Activated T-cell treated with anti-CD3 and anti-CD28 coated beads, Interleukin-2, amount 50 U/mL, for 1 hour (primary cell): ENCODE data around the gene SPTLC2.
"Not testable (repeated sequence)": the region's sequence is repeated elsewhere in the genome, so short reads cannot be mapped to it uniquely, and the experiment has no call there.

Experiments used
- DNase-seq: peaks from one replicate; pipeline ENCODE4 v3.0.0-alpha.2; 2020

The SPTLC2 gene, protein sequence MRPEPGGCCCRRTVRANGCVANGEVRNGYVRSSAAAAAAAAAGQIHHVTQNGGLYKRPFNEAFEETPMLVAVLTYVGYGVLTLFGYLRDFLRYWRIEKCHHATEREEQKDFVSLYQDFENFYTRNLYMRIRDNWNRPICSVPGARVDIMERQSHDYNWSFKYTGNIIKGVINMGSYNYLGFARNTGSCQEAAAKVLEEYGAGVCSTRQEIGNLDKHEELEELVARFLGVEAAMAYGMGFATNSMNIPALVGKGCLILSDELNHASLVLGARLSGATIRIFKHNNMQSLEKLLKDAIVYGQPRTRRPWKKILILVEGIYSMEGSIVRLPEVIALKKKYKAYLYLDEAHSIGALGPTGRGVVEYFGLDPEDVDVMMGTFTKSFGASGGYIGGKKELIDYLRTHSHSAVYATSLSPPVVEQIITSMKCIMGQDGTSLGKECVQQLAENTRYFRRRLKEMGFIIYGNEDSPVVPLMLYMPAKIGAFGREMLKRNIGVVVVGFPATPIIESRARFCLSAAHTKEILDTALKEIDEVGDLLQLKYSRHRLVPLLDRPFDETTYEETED

DNA sequence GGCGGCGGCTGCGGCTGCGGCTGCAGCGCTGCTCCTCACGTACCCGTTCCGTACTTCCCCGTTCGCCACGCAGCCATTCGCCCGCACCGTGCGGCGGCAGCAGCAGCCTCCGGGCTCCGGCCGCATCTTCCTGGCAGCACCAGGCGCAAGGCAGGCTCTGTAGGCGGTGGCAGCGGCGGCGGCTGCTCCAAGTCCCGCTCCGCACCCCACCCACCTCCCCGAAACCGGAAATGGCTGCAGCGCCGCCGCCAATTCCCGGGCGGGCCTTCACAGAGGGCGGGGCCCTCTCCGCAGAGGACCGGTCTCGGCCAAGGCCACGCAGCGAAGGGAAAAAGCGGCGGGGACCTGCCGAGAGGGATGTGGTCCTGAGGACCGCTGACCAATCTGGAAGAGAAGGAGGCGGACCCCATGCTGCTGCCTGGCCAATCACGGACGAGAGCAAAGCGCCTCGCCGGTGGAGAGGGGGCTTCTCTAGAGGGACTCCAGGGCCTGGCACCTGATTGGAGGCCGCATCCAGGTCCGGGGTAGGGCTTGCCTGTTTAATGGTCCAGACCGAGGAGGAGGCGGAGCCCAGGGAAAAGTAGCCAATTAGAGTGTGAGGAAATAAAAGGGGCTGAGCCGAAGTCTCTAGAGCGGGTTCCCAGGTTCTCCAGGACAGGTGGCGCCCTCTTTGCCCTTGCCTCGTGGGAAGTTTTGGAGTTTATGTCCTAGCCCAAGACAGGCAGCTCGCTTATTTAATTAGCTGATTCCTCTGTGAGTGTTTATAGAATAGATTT is at the start of gene SPTLC2:
Gene SPTLC2 (minus strand): TSS at position 184 of the 776 bp plus-strand sequence. CDS start 58 bp downstream, at position 126.
- peak; percentile 94 for DNase-seq

GRCh38 chr14:77663293-77663692 is 46.9 kb upstream of the SPTLC2 start:
- DNase-seq: no peak

GRCh38 chr14:77661562-77661961 is 45.1 kb upstream of the SPTLC2 start:
- not testable (repeated sequence) for DNase-seq

DNA sequence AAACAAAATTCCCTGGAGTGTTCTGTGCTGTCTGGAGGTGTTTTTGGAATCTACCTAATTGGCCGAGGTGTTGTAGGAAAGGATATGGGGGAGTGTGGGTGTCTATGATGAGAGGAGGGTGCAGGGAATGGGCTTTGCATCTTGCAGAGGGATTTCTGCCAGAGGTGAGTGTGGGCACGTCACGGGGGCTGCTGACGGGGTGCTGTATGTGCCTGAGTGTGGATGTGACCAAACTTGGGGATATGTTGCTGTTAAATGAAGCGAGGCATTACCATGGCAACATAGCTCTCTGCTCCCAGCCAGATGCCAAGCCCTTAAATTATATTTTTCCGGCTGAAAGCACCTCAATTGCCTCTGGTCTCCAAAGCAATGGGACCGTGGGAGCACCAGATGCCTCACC is 44.3 kb upstream of the SPTLC2 start:
- DNase-seq: no peak

DNA sequence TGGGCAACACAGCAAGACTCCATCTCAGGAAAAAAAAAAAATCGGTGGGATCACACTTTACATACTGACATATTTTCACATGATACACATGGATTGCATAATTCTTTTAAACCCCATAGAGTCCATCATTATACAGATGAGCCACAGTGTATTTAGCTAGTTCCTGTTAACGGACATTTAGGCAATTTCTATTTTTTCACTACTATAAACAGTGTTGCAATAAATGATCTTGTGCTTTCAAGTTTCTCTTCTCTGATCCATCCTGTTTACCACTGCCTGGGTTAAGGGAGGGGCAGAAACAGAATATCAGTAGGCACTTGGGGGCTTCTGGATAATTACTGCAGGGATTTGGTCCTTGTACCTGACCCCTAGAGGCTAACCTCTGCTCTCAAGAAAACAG is 43.4 kb upstream of the SPTLC2 start:
- DNase-seq: no peak

DNA sequence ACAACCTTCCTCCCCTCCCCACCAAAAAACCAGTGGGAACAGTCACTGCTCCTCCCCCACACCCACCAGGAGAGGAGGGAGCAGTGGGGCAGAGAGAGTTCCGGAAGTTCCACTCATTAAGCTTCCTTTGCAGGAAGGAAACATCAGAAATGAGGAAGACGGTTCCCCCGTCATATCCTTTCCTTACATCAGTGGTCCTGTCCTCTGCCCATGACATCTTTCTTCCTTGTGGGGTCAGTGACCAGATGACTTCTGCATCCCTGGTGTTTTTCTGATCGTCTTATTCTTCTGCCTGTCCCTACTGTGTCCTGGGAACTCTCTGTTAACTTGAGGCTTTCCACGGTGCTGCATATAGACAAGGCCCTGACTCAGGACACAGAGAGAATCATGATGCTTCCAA is 40.8 kb upstream of the SPTLC2 start:
- no peak for DNase-seq

DNA sequence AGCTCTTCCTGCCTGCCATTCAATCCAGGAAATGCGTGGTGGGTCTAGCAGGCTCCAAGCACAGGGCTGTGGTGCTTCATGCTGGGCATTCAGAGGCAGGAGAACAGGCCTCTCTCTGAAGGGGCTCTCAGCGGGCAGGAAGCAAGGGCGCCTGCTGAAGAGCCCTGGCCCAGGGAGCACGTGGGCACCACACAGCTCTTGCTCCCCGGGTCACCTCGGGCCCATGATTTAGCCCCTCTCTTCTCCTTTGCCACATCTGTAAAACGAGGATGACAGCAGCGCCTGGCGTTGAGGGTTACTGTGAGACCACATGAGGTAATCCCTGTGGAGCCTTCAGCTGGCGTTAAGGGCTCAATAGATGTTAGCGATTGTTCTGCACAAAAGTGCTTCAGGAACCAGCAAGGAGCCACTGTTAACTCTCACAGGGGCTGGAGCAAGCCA is 37.6 kb upstream of the SPTLC2 start:
- DNase-seq: no peak

DNA sequence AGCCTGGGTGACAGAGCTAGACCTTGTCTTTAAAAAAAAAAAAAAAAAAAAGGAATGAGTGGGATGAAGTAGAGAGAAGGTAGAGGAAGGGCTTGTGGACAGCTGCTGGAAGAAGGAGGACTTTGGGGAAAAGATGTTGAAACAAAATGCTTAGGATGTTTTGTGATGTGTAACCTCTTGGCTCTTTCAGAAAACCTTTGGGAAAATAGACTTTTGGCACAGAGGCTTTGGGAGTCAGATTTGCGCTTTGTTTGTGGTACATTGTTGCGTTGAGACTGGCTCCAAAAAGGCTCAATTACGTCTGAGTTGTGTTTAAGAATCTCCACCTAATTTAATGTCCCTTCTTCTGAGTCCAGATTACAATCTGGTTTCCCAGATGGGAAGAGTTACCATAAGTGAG is 32.9 kb upstream of the SPTLC2 start:
- DNase-seq: no peak

DNA sequence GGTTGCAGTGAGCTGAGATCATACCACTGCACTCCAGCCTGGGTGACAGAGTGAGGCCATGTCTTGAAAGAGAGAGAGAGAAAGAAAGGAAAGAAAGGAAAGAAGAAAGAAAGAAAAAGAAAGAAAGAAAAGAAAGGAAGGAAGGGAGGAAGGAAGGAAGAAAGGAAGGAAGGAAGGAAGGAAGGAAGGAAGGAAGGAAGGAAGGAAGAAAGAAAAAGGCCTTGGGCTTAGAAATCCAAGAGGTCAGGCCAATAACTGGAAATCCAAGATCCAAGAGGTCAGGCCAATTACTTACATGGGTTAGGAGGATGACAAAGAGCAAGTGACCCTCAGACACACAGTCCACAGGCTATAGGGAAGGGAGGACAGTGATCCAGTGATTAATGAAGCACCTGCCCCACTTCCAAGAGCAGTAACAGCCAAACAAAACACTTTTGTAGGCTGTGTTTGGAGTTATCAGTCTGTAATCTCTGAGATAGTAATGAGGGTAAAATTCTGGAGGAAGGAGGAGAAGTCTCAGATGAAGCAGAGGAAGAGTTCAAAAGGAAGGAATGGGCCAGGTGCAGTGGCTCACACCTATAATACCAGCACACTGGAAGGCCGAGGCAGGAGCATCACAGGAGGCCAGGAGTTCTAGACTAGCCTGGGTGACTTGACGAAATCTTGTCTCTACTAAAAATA is 32.2 kb upstream of the SPTLC2 start:
- no peak for DNase-seq

GRCh38 chr14:77647853-77648252 is 31.4 kb upstream of the SPTLC2 start:
- DNase-seq: no peak

- no peak for DNase-seq
Observed at GRCh38 chr14:77646907-77647306, 30.5 kb upstream of the SPTLC2 start.

- no peak for DNase-seq
Observed at GRCh38 chr14:77645520-77646230, 29.2 kb upstream of the SPTLC2 start.

DNA sequence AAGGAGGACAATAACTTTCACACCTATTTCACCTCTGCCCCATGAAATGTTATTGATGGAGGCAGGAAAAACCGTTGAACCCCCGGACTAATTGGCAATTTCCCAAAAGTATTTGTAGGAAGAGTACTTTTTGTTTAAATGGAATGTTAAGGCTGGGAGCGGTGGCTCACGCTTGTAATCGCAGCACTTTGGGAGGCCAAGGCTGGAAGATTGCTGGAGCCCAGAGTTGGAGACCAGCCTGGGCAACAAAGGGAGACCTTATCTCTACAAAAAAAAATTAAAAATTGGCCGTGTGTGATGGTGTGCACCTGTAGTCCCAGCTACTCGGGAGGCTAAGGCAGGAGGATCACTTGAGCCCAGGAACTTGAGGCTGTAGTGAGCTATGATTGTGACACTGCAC is 26.0 kb upstream of the SPTLC2 start:
- no peak for DNase-seq

- peak; percentile 70 for DNase-seq
Observed at GRCh38 chr14:77641534-77642341, 25.3 kb upstream of the SPTLC2 start.

- DNase-seq: no peak
Observed at GRCh38 chr14:77640756-77641533, 24.5 kb upstream of the SPTLC2 start.

GRCh38 chr14:77638771-77639171 is 22.3 kb upstream of the SPTLC2 start:
- no peak for DNase-seq

- DNase-seq: not testable (repeated sequence)
Observed at GRCh38 chr14:77635869-77636268, 19.4 kb upstream of the SPTLC2 start.

DNA sequence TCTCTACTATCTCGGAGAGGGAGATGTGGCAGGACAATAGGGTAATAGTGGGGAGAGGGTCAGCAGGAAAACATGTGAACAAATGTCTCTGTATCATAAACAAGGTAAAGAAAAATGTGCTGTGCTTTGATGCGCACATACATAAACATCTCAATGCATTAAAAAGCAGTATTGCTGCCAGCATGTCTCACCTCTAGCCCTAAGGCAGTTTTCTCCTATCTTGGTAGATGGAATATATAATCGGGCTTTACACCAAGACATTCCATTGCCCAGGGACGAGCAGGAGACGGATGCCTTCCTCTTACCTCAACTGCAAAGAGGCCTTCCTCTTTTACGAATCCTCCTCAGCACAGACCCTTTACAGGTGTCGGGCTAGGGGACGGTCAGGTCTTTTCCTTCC is 19.0 kb upstream of the SPTLC2 start:
- not testable (repeated sequence) for DNase-seq

GRCh38 chr14:77630111-77630510 is 13.7 kb upstream of the SPTLC2 start:
- DNase-seq: no peak

DNA sequence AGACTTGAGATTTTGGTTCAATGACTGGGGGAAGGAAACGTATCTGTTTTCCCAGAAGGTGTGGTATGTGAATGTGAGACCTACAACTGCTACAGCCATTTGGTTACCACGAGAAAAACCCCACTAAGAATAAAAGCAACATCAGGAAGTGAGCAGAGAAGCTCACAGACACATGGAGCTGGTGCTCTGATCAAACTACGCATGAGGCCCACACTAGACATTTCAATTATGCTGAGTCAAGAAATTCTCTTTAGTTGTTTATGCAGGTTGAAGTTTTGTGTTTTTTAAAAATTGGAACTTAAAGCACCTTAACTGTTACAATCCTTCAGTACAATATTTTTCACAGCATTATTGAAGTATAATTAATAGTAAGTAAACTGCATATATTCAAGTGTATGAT is 8.9 kb upstream of the SPTLC2 start:
- DNase-seq: no peak

GRCh38 chr14:77623201-77623600 is 6.8 kb upstream of the SPTLC2 start:
- DNase-seq: no peak
